Skeletal muscle tissue (tissue), 4 donors: ENCODE measurements around the gene NRG3. TPM values are rescaled to one million over a fixed set of nuclear protein-coding genes. Genes with fewer than 3 reads are reported as not detected.

Experiments used
- H3K27ac ChIP-seq: one replicate; pipeline ENCODE4 v1.7.0; 2013; ENCODE audit warnings: mild to moderate bottlenecking, low read depth, low read length, inconsistent platforms
- H3K27me3 ChIP-seq, 3 donors: one replicate each; pipeline ENCODE4 v1.7.0; 2013; ENCODE audit warnings: low read length in 3 of 3; ENCODE audit not compliant: control insufficient read depth in 3 of 3, insufficient read depth in 3 of 3
- H3K36me3 ChIP-seq, 3 donors: one replicate each; pipeline ENCODE4 v1.7.0; 2013; ENCODE audit warnings: low read length in 3 of 3; ENCODE audit not compliant: control insufficient read depth in 3 of 3, insufficient read depth in 3 of 3
- H3K4me1 ChIP-seq, 3 donors: one replicate each; pipeline ENCODE4 v1.7.0; 2013; ENCODE audit warnings: low read length in 3 of 3, mild to moderate bottlenecking in 3 of 3; ENCODE audit not compliant: control insufficient read depth in 3 of 3, insufficient read depth in 3 of 3
- H3K4me3 ChIP-seq, 3 donors: one replicate each; pipeline ENCODE4 v1.7.0; 2013; ENCODE audit warnings: low read length in 3 of 3
- H3K9ac ChIP-seq, 3 donors: one replicate each; pipeline ENCODE4 v1.7.0; 2013; ENCODE audit warnings: low read length in 3 of 3, mild to moderate bottlenecking in 3 of 3, moderate library complexity in 2 of 3, low read depth in 1 of 3
- H3K9me3 ChIP-seq, 3 donors: one replicate each; pipeline ENCODE4 v1.7.0; 2013; ENCODE audit warnings: low read length in 3 of 3; ENCODE audit not compliant: control insufficient read depth in 3 of 3
- total RNA-seq: library from RNA; depleted of rRNA; stranded (reverse); fragments of >200 nt; gene quantifications from one replicate; pipeline ENCODE4 v1.2.3, GENCODE V29; 2014
- donor health status: Osteomylitis.

The NRG3 gene
- total RNA-seq, 1 donor from 2014 or later, result not detected

DNA sequence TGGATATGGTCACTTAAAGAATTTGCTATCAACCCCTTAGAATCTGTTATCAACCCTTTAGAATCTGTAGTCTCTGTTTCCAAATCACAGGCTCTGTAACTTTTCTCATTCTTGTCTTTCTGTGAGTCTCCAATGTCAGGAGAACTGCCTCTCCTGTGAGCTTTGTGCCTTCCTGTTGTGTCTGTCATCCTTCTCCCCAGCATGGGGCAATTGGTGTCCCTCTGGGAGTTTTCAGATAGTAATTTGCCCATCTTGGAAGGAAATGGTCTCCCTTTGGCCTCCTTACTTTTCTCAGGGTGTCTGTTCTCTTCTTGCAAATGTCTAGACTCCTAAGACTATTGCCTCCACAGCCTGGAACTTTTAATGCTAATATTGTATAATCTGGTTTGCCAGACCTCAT lies 521.9 kb downstream of the NRG3 start:
- H3K36me3 ChIP-seq, result no peaks in the 10 kb centered on the region
- no peaks in the 10 kb centered on the region for H3K9me3 ChIP-seq
- no peak overlapping the region for H3K4me3 ChIP-seq
- H3K27me3 ChIP-seq, result no peaks in the 10 kb centered on the region
- H3K27ac ChIP-seq, result no peak overlapping the region
- no peaks in the 10 kb centered on the region for H3K4me1 ChIP-seq
- no peak overlapping the region for H3K9ac ChIP-seq

DNA sequence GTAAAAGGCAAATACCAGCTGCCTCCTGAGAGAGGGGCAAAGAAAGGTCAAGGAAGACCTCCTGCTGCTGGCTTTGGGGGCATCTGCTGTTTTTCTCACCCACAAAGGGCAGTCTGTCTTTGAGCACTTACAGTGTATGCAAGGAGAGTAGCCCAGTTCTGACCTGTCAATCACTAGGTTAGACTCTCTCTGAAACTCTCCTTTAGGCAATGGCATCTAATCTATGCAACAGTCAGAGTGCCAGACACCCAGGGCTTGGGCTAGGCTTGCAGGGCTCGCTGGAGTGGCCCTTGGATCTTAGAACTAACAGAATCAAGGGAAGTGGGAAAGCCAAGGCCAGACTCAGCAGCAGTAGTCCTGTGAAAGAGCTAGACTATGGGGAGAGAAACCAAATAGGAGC lies 522.9 kb downstream of the NRG3 start:
- H3K27ac ChIP-seq, result no peak overlapping the region
- H3K27me3 ChIP-seq, result no peaks in the 10 kb centered on the region
- no peaks in the 10 kb centered on the region for H3K36me3 ChIP-seq
- no peaks in the 10 kb centered on the region for H3K9me3 ChIP-seq
- H3K9ac ChIP-seq, result no peak overlapping the region
- H3K4me3 ChIP-seq, result no peak overlapping the region
- no peaks in the 10 kb centered on the region for H3K4me1 ChIP-seq

DNA sequence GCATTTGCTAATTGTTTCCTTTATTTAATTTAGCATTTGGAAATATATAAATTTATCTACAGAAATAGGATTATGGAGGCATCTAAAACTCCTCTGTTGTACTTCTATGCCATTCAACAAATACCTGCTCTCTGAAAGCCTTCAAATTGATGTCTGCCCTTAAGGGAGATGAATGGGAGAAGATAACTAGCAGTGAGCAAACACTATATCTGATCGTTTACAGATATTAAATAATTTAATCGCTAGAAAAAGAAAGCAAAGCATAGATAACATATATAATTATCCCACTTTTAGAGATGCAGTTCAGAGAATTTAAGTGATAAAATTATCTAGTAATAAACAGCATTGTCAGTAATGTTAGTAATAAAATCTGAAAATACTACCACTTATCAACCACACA lies 524.9 kb downstream of the NRG3 start:
- H3K27ac ChIP-seq, result no peak overlapping the region

DNA sequence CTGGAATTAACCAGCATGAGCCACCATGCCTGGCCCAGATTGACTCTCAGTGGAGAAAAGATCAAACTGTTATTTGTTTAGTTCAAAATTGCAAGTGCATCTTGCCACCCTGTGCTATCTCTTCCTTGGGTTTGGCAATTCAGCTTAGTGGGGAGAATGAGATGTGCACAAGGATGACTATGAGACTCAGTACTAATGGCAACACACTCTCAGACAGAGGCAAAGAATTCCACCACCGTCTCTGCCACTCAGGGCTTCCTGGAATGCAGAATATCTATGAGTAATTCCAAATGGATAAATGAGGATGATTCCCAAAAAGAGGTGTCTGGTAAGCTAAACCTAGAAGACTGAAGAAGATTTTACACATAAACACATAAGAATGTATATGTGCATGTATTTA lies 525.8 kb downstream of the NRG3 start:
- no peak overlapping the region for H3K27ac ChIP-seq
- no peak overlapping the region for H3K9ac ChIP-seq
- no peak overlapping the region for H3K4me3 ChIP-seq
- no peaks in the 10 kb centered on the region for H3K4me1 ChIP-seq
- no peaks in the 10 kb centered on the region for H3K9me3 ChIP-seq
- no peaks in the 10 kb centered on the region for H3K27me3 ChIP-seq
- no peaks in the 10 kb centered on the region for H3K36me3 ChIP-seq

More for the DNA sequence above, 524.9 kb downstream of the NRG3 start:
- no peak overlapping the region for H3K4me3 ChIP-seq
- no peak overlapping the region for H3K9ac ChIP-seq
- no peaks in the 10 kb centered on the region for H3K36me3 ChIP-seq
- no peaks in the 10 kb centered on the region for H3K4me1 ChIP-seq
- no peaks in the 10 kb centered on the region for H3K27me3 ChIP-seq
- H3K9me3 ChIP-seq, result no peaks in the 10 kb centered on the region

DNA sequence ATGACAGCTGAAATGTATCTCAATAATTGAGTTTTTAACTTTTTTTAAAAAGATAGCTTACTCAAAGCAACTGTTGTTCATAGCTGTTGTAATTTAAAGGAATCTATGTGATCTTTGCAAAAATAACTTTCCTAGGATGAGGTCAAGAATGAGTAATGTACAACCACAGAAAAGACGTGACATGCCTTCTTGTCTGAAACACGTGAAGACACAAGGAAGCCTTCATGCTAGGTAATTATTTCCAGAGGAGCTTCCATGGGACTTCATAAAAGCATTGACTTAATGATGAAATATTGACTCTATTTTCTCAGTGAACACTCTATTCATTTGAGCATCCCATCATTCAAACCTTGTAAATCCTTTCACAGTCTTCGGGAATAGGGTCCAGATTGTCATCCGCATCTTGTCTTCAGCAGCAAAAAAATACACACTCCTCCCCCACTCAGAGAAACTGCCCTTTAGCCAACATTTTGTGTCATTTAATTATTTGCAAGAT lies 528.0 kb downstream of the NRG3 start:
- H3K9me3 ChIP-seq, result no peaks in the 10 kb centered on the region
- no peak overlapping the region for H3K4me3 ChIP-seq
- H3K4me1 ChIP-seq, result no peaks in the 10 kb centered on the region
- H3K9ac ChIP-seq, result no peak overlapping the region
- no peaks in the 10 kb centered on the region for H3K27me3 ChIP-seq
- no peaks in the 10 kb centered on the region for H3K36me3 ChIP-seq
- H3K27ac ChIP-seq, result no peak overlapping the region

DNA sequence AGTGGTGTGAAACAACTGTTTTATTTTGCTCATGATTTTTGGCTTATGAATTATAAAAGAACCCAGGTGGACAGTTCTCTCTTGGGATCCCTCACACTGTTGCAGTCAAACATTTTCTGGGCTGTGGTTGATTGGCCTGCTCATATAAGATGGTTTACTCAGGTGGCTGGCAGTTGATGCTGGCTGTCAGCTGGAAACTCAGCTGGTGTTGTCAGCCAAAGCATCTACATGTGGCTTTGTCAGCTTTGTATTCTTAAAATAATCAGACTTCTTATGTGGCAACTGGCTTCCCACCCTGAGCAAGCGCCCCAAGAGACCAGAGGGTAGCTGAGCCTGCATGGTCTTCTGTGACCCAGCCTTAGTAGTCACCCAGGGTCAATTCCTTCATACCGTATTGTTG lies 534.7 kb downstream of the NRG3 start:
- no peak overlapping the region for H3K27ac ChIP-seq
- no peaks in the 10 kb centered on the region for H3K27me3 ChIP-seq
- H3K4me3 ChIP-seq, result no peak overlapping the region
- no peaks in the 10 kb centered on the region for H3K36me3 ChIP-seq
- no peaks in the 10 kb centered on the region for H3K4me1 ChIP-seq
- no peak overlapping the region for H3K9ac ChIP-seq
- H3K9me3 ChIP-seq, result no peaks in the 10 kb centered on the region

DNA sequence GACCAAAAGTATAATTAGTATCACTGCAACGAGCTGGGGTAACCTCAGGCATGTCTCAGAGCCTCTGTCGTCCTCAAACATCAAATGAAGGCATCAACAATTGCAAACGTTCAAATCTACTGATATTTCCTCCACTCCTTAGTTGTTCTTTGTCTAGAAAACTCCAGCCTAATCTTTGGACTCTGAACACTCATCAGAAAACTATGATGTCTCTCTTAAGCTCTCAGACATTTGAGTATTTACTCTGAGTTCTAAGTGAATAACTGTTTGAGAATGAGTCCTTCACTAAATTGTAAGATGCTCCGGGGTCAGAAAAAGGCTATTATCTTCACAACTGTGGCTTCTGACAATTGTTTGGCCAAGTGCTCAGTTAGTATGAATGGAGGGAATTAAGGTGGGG lies 536.4 kb downstream of the NRG3 start:
- no peak overlapping the region for H3K9ac ChIP-seq

DNA sequence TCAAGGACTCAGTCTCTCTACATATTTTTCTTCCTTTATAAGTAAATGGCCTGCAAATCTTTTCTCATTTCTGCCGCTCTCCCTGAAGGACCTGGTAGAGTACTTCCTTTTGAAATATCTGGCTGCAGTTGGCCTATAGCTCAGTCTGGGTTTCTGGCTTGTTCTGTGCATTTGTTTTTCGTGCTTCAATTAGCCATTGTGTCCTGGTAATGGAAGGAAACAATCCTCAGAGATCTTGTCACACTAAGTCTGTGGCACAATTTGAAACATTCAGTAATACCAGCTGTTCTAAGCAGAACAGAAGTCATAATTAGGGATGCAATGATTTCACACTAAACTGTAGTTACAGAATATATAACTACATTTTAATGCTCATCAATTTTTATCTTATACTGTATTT lies 545.0 kb downstream of the NRG3 start:
- H3K27ac ChIP-seq, result no peak overlapping the region
- H3K4me1 ChIP-seq, result no peaks in the 10 kb centered on the region
- no peak overlapping the region for H3K4me3 ChIP-seq
- H3K9me3 ChIP-seq, result no peaks in the 10 kb centered on the region
- H3K36me3 ChIP-seq, result no peaks in the 10 kb centered on the region
- H3K9ac ChIP-seq, result no peak overlapping the region
- no peaks in the 10 kb centered on the region for H3K27me3 ChIP-seq

More for the DNA sequence above, 536.4 kb downstream of the NRG3 start:
- Histone ChIP-seq H3K27me3 (no peaks in the 10 kb centered on the region), H3K36me3 (no peaks in the 10 kb centered on the region), H3K9me3 (no peaks in the 10 kb centered on the region), H3K4me3 (no peak overlapping the region), H3K4me1 (no peaks in the 10 kb centered on the region), H3K27ac (no peak overlapping the region)

DNA sequence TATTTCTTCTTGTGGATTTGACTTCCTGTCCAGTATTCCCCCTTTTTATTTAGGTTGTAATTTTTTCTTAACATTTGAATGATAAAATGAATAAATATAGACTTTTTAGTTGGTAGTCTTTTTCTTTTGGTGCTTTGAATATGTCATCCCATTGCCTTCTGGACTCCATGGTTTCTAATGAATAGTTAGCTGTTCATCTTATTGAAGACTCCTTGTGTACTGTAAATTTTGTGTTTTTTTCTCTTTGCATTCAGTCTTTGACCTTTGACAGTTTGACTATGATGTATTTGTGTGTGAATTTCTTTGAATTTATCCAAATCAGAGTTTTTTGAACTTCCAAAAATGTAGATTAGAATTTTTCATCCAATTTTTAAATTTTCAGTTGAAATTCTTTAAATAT lies 554.3 kb downstream of the NRG3 start:
- Histone ChIP-seq H3K27me3 (no peaks in the 10 kb centered on the region), H3K4me3 (no peak overlapping the region), H3K9me3 (peaks cover 0 to 2% (median 1%) of the 10 kb centered on the region in 3 donors), H3K9ac (no peak overlapping the region), H3K4me1 (no peaks in the 10 kb centered on the region), H3K36me3 (no peaks in the 10 kb centered on the region), H3K27ac (no peak overlapping the region)

DNA sequence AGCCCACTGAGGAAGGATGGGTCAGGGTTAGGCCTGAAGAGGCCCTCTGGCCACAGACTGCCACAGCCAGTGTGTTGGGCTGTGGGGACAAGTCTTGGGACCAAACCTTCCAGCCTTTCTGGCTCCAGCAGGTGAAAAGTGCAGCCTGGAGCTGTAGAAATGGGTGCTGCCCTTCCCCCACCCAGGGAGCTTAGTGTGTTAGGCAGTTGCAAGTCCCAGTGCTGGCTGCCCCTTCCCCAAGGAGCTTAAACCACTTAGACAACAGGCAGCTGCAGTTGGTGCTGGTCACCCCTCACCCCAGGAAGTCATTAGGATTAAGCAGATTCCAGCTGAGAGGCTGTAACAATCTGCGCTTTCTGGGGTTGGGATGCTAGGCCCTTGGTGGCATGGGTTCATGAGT lies 563.3 kb downstream of the NRG3 start:
- Histone ChIP-seq H3K9me3 (no peaks in the 10 kb centered on the region), H3K27me3 (no peaks in the 10 kb centered on the region)

DNA sequence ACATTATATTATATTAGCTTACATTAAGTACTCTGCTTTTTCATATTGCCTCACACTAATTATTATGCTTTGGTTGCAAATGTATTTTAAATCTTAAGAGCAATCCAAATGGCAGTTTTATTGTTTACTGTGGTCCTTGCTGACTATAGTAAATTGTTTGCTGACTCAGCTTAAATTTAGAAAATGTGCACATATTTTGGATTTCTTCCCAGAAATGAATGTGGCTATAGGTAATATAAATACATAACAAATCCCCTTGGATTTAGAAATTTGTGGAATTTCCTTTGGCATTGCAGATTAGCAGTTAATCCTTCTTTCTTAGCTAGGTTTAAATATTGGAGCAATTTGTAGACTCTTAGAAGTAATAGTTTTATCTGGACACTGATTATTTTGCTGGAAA lies 565.8 kb downstream of the NRG3 start:
- Histone ChIP-seq H3K9ac (no peak overlapping the region), H3K27me3 (no peaks in the 10 kb centered on the region), H3K9me3 (no peaks in the 10 kb centered on the region), H3K36me3 (no peaks in the 10 kb centered on the region), H3K27ac (no peak overlapping the region), H3K4me1 (no peaks in the 10 kb centered on the region), H3K4me3 (no peak overlapping the region)

More for the DNA sequence above, 563.3 kb downstream of the NRG3 start:
- Histone ChIP-seq H3K4me1 (no peaks in the 10 kb centered on the region), H3K4me3 (no peak overlapping the region), H3K36me3 (no peaks in the 10 kb centered on the region), H3K27ac (no peak overlapping the region), H3K9ac (no peak overlapping the region)
